Stimulated activated naive B cell treated with anti-CD40 and anti-IgM and Interleukin-4, amounts not matched to agents 10 μg/mL and 1 μg/mL and 100 μg/mL, for 72 hours (primary cell): Measurements from ENCODE around the gene UST.

Experiments used
- ATAC-seq, 2 donors: fragments of 150-1000 bp; cut with Tn5 transposase; replicated peaks; 2 replicates each; pipeline ENCODE4 v1.10.0; 2021; ENCODE audit warnings: moderate library complexity in 1 of 2
- DNase-seq: peaks from one replicate; pipeline ENCODE4 v3.0.0; 2021
- H3K27ac Mint-ChIP-seq: one replicate; pipeline ENCODE4 v1.8.0; 2022; ENCODE audit warnings: mild to moderate bottlenecking, mixed read lengths
- H3K27me3 Mint-ChIP-seq, 2 donors: one replicate each; pipeline ENCODE4 v1.8.0; 2022; ENCODE audit warnings: mixed read lengths in 2 of 2
- H3K36me3 Mint-ChIP-seq, 2 donors: one replicate each; pipeline ENCODE4 v1.8.0; 2022; ENCODE audit warnings: mixed read lengths in 2 of 2, mild to moderate bottlenecking in 1 of 2
- H3K4me1 Mint-ChIP-seq, 2 donors: one replicate each; pipeline ENCODE4 v1.8.0; 2022; ENCODE audit warnings: mixed read lengths in 2 of 2, mild to moderate bottlenecking in 1 of 2
- H3K4me3 Mint-ChIP-seq, 2 donors: one replicate each; pipeline ENCODE4 v1.8.0; 2022; ENCODE audit warnings: mild to moderate bottlenecking in 2 of 2, mixed read lengths in 2 of 2, moderate library complexity in 1 of 2
- H3K9me3 Mint-ChIP-seq, 2 donors: one replicate each; pipeline ENCODE4 v1.8.0; 2022; ENCODE audit warnings: mixed read lengths in 2 of 2, mild to moderate bottlenecking in 1 of 2

The UST gene

GRCh38 chr6:148928811-148929210 is 182.0 kb downstream of the UST start:
- H3K36me3 Mint-ChIP-seq = peaks cover 5 to 9% of the 10 kb centered on the region in 2 donors
- H3K9me3 Mint-ChIP-seq = no peaks in the 10 kb centered on the region
- H3K27me3 Mint-ChIP-seq = no peaks in the 10 kb centered on the region
- DNase-seq (no peak), ATAC-seq (no peak)
- H3K27ac Mint-ChIP-seq = no peak overlapping the region
- peaks cover 8 to 33% of the 10 kb centered on the region in 2 donors for H3K4me1 Mint-ChIP-seq
- no peak overlapping the region for H3K4me3 Mint-ChIP-seq

- Mint-ChIP-seq H3K4me1 (peaks cover 16 to 50% of the 10 kb centered on the region in 2 donors), H3K36me3 (peaks cover 3 to 5% of the 10 kb centered on the region in 2 donors), H3K4me3 (no peak overlapping the region), H3K9me3 (no peaks in the 10 kb centered on the region), H3K27me3 (no peaks in the 10 kb centered on the region), H3K27ac (no peak overlapping the region)
- DNase-seq (no peak), ATAC-seq (peak; percentile 83 to 89)
Observed at GRCh38 chr6:148932208-148932607, 185.4 kb downstream of the UST start.

- H3K27me3 Mint-ChIP-seq = no peaks in the 10 kb centered on the region
- DNase-seq (no peak), ATAC-seq (no peak)
- H3K4me3 Mint-ChIP-seq = no peak overlapping the region
- peaks cover 3 to 5% of the 10 kb centered on the region in 2 donors for H3K36me3 Mint-ChIP-seq
- H3K4me1 Mint-ChIP-seq = peaks cover 16 to 50% of the 10 kb centered on the region in 2 donors
- H3K27ac Mint-ChIP-seq = no peak overlapping the region
- H3K9me3 Mint-ChIP-seq = no peaks in the 10 kb centered on the region
Observed at GRCh38 chr6:148932731-148933130, 185.9 kb downstream of the UST start.

GRCh38 chr6:148934539-148934938 is 187.7 kb downstream of the UST start:
- ATAC-seq = peak in 1 of 2 donors; percentile 55
- DNase-seq = no peak
- H3K4me3 Mint-ChIP-seq = no peak overlapping the region
- peak overlapping the region; percentile 25 for H3K27ac Mint-ChIP-seq
- peaks cover 16 to 56% of the 10 kb centered on the region in 2 donors for H3K4me1 Mint-ChIP-seq
- H3K9me3 Mint-ChIP-seq = no peaks in the 10 kb centered on the region
- H3K27me3 Mint-ChIP-seq = no peaks in the 10 kb centered on the region
- peaks cover 2 to 5% of the 10 kb centered on the region in 2 donors for H3K36me3 Mint-ChIP-seq

- DNase-seq (no peak), ATAC-seq (no peak)
- Mint-ChIP-seq H3K36me3 (peaks cover 2 to 5% of the 10 kb centered on the region in 2 donors), H3K4me3 (no peak overlapping the region), H3K9me3 (no peaks in the 10 kb centered on the region), H3K27me3 (no peaks in the 10 kb centered on the region), H3K4me1 (peaks cover 16 to 55% of the 10 kb centered on the region in 2 donors), H3K27ac (no peak overlapping the region)
Observed at GRCh38 chr6:148934961-148935360, 188.1 kb downstream of the UST start.

GRCh38 chr6:148935705-148936435 is 189.0 kb downstream of the UST start:
- peaks cover 2 to 5% of the 10 kb centered on the region in 2 donors for H3K36me3 Mint-ChIP-seq
- no peaks in the 10 kb centered on the region for H3K27me3 Mint-ChIP-seq
- no peak overlapping the region for H3K27ac Mint-ChIP-seq
- H3K9me3 Mint-ChIP-seq = no peaks in the 10 kb centered on the region
- H3K4me1 Mint-ChIP-seq = peaks cover 16 to 49% of the 10 kb centered on the region in 2 donors
- H3K4me3 Mint-ChIP-seq = no peak overlapping the region
- DNase-seq (no peak), ATAC-seq (no peak)

- no peak for DNase-seq
- peaks cover 4 to 8% of the 10 kb centered on the region in 2 donors for H3K36me3 Mint-ChIP-seq
- H3K27me3 Mint-ChIP-seq = no peaks in the 10 kb centered on the region
- peaks cover 6 to 22% of the 10 kb centered on the region in 2 donors for H3K4me1 Mint-ChIP-seq
- H3K4me3 Mint-ChIP-seq = no peak overlapping the region
- ATAC-seq = no peak
- H3K9me3 Mint-ChIP-seq = no peaks in the 10 kb centered on the region
- no peak overlapping the region for H3K27ac Mint-ChIP-seq
Observed at GRCh38 chr6:148943451-148943850, 196.6 kb downstream of the UST start.

GRCh38 chr6:148944608-148945007 is 197.8 kb downstream of the UST start:
- DNase-seq (no peak), ATAC-seq (no peak)
- H3K27ac Mint-ChIP-seq = no peak overlapping the region
- H3K36me3 Mint-ChIP-seq = peaks cover 2 to 8% of the 10 kb centered on the region in 2 donors
- H3K4me1 Mint-ChIP-seq = peaks cover 6 to 17% of the 10 kb centered on the region in 2 donors
- no peaks in the 10 kb centered on the region for H3K9me3 Mint-ChIP-seq
- H3K4me3 Mint-ChIP-seq = no peak overlapping the region
- H3K27me3 Mint-ChIP-seq = no peaks in the 10 kb centered on the region

- Mint-ChIP-seq H3K27ac (no peak overlapping the region), H3K27me3 (no peaks in the 10 kb centered on the region), H3K9me3 (no peaks in the 10 kb centered on the region), H3K36me3 (peaks cover 2 to 11% of the 10 kb centered on the region in 2 donors), H3K4me3 (no peak overlapping the region), H3K4me1 (peaks cover 6 to 17% of the 10 kb centered on the region in 2 donors)
- no peak for DNase-seq
- peak; percentile 79 for ATAC-seq
Observed at GRCh38 chr6:148945301-148946021, 198.6 kb downstream of the UST start.

- Mint-ChIP-seq H3K27me3 (no peaks in the 10 kb centered on the region), H3K27ac (no peak overlapping the region), H3K9me3 (no peaks in the 10 kb centered on the region), H3K4me3 (no peak overlapping the region), H3K4me1 (peaks cover 6 to 17% of the 10 kb centered on the region in 2 donors), H3K36me3 (peaks cover 1 to 7% of the 10 kb centered on the region in 2 donors)
- DNase-seq (peak; percentile 60), ATAC-seq (peak; percentile 76 to 85)
Observed at GRCh38 chr6:148947621-148948444, 201.0 kb downstream of the UST start.

- Mint-ChIP-seq H3K27ac (no peak overlapping the region), H3K36me3 (peaks cover 17 to 27% of the 10 kb centered on the region in 2 donors), H3K4me3 (no peak overlapping the region), H3K4me1 (peaks cover 3 to 10% of the 10 kb centered on the region in 2 donors), H3K27me3 (no peaks in the 10 kb centered on the region), H3K9me3 (peaks cover 2 to 7% of the 10 kb centered on the region in 2 donors)
- no peak for ATAC-seq
- DNase-seq = no peak
Observed at GRCh38 chr6:148951662-148952061, 204.8 kb downstream of the UST start.

GRCh38 chr6:148952147-148953035 is 205.6 kb downstream of the UST start:
- Mint-ChIP-seq H3K4me1 (peaks cover 3 to 13% of the 10 kb centered on the region in 2 donors), H3K27me3 (no peaks in the 10 kb centered on the region), H3K9me3 (peaks cover 2 to 7% of the 10 kb centered on the region in 2 donors), H3K27ac (no peak overlapping the region), H3K4me3 (no peak overlapping the region), H3K36me3 (peaks cover 18 to 32% of the 10 kb centered on the region in 2 donors)
- ATAC-seq (no peak), DNase-seq (no peak)

- Mint-ChIP-seq H3K27ac (no peak overlapping the region), H3K4me1 (peaks cover 5 to 13% of the 10 kb centered on the region in 2 donors), H3K36me3 (peaks cover 19 to 39% of the 10 kb centered on the region in 2 donors), H3K27me3 (no peaks in the 10 kb centered on the region), H3K9me3 (peaks cover 2 to 7% of the 10 kb centered on the region in 2 donors), H3K4me3 (no peak overlapping the region)
- no peak for ATAC-seq
- no peak for DNase-seq
Observed at GRCh38 chr6:148954461-148954860, 207.6 kb downstream of the UST start.
